T-helper 2 cell treated with Interferon-gamma antibody and Interleukin-4, amounts not matched to agents 5 μg/mL and 100 μg/mL, for 36 hours (primary cell): ENCODE data around the gene RILPL1.
"Not testable (repeated sequence)": the region's sequence is repeated elsewhere in the genome, so short reads cannot be mapped to it uniquely, and the experiment has no call there.

Experiments
- DNase-seq: peaks from one replicate; pipeline ENCODE4 v3.0.0; 2021; ENCODE audit warnings: low spot score
- H3K27ac Mint-ChIP-seq: one replicate; pipeline ENCODE4 v1.8.0; 2021; ENCODE audit warnings: mild to moderate bottlenecking, mixed read lengths
- H3K27me3 Mint-ChIP-seq: one replicate; pipeline ENCODE4 v1.8.0; 2021; ENCODE audit warnings: low read depth, mixed read lengths
- H3K36me3 Mint-ChIP-seq: one replicate; pipeline ENCODE4 v1.8.0; 2021; ENCODE audit warnings: low read depth, mixed read lengths
- H3K4me1 Mint-ChIP-seq: one replicate; pipeline ENCODE4 v1.8.0; 2021; ENCODE audit warnings: low read depth, mixed read lengths
- H3K4me3 Mint-ChIP-seq: one replicate; pipeline ENCODE4 v1.8.0; 2022; ENCODE audit warnings: mild to moderate bottlenecking, moderate library complexity, mixed read lengths
- H3K9me3 Mint-ChIP-seq: one replicate; pipeline ENCODE4 v1.8.0; 2021; ENCODE audit warnings: mixed read lengths

RILPL1 gene

DNA sequence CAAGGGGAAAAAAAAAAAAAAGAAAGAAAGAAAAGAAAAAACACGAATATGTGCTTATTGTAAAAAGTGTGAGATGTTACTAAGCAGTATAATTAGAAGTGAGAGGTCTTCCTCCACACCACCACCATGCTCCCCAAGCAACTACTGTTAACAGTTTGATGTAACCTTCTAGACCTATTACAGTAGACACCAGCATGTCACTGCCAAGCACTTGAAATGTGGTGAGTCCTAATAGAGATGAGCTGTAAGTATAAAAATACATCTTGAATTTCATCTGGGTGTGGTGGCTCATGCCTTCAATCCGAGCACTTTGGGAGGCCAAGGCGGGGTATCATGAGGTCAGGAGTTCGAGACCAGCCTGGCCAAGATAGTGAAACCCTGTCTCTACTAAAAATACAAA lies 83.7 kb downstream of the RILPL1 start:
- peaks cover 19% of the 10 kb centered on the region for H3K4me1 Mint-ChIP-seq
- no peaks in the 10 kb centered on the region for H3K9me3 Mint-ChIP-seq
- no peak for DNase-seq
- H3K36me3 Mint-ChIP-seq, result peaks cover 3% of the 10 kb centered on the region
- no peak overlapping the region for H3K4me3 Mint-ChIP-seq
- H3K27me3 Mint-ChIP-seq, result no peaks in the 10 kb centered on the region
- peak overlapping the region; percentile 66 for H3K27ac Mint-ChIP-seq

DNA sequence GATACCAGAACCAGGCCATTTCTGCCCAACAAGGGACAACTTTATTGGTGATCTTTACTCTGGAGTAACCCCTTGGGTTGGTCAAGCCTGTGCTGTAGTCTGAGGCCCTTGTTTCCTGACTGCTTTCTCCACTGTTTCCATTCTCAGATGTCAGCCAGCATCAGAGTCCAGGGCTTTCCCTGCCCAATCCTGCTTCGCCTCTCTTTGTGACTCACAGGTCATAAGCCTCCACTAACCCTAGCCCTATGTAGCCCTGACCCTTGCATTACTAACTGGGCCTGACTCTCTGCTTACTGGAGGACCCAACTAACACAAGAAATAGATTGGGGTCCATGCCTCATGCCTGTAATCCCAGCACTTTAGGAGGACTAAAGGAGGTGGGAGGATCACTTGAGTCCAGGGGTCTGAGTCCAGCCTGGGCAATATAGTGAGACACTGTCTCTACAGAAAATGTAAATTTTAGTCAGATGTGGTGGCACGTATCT lies 84.2 kb downstream of the RILPL1 start:
- no peak for DNase-seq
- no peaks in the 10 kb centered on the region for H3K9me3 Mint-ChIP-seq

DNA sequence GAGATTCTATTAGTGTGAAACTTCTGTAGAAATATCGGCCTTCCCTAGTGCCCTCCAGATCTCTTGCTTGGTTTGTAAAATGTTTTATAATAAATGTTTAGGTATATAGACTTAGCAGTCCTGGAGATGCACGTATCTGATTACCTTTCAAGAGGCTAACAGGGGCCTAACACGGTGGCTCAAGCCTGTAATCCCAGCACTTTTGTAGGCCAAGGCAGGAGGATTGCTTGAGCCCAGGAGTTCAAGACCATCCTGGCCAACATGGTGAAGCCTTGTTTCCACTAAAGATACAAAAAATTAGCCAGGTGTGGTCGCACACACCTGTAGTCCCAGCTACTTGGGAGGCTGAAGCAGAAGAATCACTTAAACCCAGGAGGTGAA lies 87.2 kb downstream of the RILPL1 start:
- no peaks in the 10 kb centered on the region for H3K27me3 Mint-ChIP-seq
- H3K36me3 Mint-ChIP-seq, result peaks cover 3% of the 10 kb centered on the region
- peak overlapping the region; percentile 60 for H3K4me3 Mint-ChIP-seq
- peaks cover 24% of the 10 kb centered on the region for H3K4me1 Mint-ChIP-seq
- H3K9me3 Mint-ChIP-seq, result no peaks in the 10 kb centered on the region
- H3K27ac Mint-ChIP-seq, result peak overlapping the region; percentile 50
- DNase-seq, result no peak

More for the DNA sequence above, 84.2 kb downstream of the RILPL1 start:
- Mint-ChIP-seq H3K36me3 (peaks cover 3% of the 10 kb centered on the region), H3K4me3 (peak overlapping the region; percentile 21), H3K4me1 (peaks cover 19% of the 10 kb centered on the region), H3K27me3 (no peaks in the 10 kb centered on the region), H3K27ac (peak overlapping the region; percentile 66)

DNA sequence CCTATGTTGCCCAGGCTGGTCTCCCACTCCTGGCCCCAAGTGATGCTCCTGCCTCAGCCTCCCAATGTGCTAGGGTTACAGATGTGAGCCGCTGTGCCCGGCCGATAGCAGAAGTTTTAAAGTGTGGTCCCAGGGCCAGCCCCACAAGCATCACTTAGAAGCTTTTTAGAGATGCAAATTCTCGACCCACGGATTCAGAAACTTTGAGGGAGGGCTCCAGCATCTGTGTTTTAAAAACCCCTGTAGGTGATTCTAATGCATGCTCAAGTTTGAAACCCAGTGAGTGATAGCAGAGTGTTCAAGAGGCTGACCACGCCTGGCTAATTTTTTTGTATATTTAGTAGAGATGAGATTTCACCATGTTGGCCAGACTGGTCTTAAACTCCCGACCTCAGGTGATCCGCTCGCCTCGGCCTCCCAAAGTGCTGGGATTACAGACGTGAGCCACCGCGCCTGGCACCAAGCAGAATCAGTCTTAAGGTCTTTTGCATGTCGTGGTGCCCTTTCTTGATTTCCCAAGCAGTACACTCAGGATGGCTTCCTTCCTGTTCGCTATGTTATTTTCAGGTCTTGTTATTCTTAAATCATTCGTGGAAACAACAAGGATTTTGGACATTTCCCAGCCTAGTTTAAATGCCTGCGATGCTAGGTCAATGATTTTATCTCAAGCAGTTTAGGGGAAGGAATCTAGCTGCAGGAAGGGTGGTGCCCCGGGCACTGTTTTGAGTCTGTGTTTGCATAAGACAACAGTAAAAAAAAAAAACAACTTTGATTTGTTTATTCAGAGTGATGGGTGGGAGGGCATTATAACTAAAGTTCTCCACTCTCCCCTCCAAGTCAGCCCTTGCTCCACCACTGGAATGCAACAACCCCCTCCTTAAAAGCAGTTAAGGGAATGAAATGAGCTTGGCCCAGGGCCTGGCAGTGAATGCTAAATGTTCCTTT lies 87.9 kb downstream of the RILPL1 start:
- no peaks in the 10 kb centered on the region for H3K9me3 Mint-ChIP-seq
- peaks cover 3% of the 10 kb centered on the region for H3K36me3 Mint-ChIP-seq
- H3K4me3 Mint-ChIP-seq, result peak overlapping the region; percentile 60
- peak overlapping the region; percentile 50 for H3K27ac Mint-ChIP-seq
- H3K27me3 Mint-ChIP-seq, result no peaks in the 10 kb centered on the region
- DNase-seq, result no peak
- H3K4me1 Mint-ChIP-seq, result peaks cover 24% of the 10 kb centered on the region

DNA sequence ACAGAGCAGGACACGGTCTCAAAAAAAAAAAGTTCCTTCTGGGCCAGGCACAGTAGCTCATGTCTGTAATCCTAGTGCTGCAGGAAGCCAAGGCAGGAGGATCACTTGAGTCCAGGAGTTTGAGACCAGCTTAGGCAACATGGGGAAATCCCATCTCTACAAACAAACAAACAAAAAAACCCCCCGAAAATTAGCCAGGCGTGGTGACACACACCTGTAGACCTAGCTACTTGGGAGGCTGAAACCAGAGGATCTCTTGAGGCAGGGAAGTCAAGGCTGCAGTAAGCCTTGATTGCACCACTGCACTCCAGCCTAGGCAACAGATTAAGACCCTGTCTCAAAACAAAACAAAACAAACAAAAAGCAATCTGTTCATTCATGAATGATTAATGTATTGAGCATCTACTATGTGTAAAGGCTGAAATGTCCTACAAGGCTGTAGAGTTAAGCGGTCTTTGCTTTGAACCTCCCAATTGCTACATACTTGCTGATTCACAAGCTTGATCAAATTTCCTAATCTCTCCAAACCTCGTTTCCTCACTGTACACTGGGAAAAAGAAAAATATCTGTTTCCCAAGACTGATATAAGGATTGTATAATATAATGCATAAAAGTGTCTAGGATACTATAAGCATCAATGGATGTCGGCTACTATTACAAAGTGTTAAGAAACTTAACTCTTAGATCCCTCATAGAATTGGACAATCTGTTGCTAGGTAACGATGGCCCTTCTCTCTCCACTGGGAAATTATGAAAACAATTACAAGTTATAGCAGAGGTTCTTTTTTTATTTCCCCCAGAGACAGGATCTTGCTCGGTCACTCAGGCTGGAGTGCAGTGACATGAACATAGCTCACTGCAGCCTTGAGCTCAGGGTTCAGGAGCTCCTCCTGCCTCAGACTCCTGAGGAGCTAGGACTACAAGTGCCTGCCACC lies 89.2 kb downstream of the RILPL1 start:
- H3K36me3 Mint-ChIP-seq, result peaks cover 3% of the 10 kb centered on the region
- no peaks in the 10 kb centered on the region for H3K27me3 Mint-ChIP-seq
- H3K27ac Mint-ChIP-seq, result no peak overlapping the region
- no peak overlapping the region for H3K4me3 Mint-ChIP-seq
- H3K9me3 Mint-ChIP-seq, result no peaks in the 10 kb centered on the region
- peaks cover 23% of the 10 kb centered on the region for H3K4me1 Mint-ChIP-seq
- no peak for DNase-seq

DNA sequence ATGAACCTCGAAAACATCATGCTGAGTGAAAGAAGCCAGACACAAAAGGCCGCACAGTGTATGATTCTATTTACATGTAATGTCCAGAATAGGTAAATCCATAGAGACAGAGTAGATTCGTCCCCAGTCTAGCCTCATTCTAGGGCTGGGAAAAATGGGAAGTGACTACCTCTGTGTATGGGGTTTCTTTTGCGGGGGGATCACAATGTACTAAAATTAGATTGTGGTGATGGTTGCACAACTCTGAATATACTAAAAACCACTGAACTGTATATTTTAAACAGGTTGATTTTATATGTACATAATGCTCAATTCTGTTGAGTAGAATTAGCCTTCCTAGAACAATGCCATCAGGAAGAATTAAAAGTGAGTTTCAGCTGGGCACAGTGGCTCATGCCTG lies 90.7 kb downstream of the RILPL1 start:
- H3K27me3 Mint-ChIP-seq, result no peaks in the 10 kb centered on the region
- no peak for DNase-seq
- no peaks in the 10 kb centered on the region for H3K9me3 Mint-ChIP-seq
- H3K4me3 Mint-ChIP-seq, result no peak overlapping the region
- H3K27ac Mint-ChIP-seq, result no peak overlapping the region
- no peaks in the 10 kb centered on the region for H3K36me3 Mint-ChIP-seq
- peaks cover 12% of the 10 kb centered on the region for H3K4me1 Mint-ChIP-seq

DNA sequence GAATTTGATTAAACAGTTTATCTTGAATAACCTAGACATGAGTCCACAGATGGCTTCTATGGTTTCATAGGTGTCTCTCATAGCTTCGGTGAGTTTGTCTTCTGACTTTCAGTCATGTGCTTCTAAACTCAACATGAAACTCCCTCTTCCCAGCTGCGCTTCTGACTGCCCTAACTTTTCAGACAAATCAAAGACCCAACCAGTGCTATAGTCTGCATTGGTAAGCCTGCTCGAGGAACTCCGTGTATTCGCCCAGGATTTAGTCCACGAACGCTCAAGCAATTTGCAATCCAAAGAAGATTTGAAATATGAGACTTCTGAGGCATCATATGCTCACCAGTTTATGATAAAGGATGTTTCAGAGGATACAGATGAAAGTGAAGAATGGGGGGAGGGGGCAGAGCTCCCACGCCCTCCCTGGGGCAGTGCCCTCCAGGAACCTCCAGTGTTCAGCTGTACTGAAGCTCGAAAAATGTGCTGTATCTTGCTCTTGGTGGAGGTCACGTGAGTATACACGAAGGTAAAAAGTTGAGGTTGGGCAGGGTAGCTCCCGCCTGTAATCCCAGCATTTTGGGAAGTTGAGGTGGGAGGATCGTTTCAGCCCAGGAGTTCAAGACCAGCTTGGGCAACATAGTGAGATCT lies 91.9 kb downstream of the RILPL1 start:
- no peak overlapping the region for H3K27ac Mint-ChIP-seq
- H3K27me3 Mint-ChIP-seq, result no peaks in the 10 kb centered on the region
- peaks cover 14% of the 10 kb centered on the region for H3K4me1 Mint-ChIP-seq
- no peak overlapping the region for H3K4me3 Mint-ChIP-seq
- H3K36me3 Mint-ChIP-seq, result no peaks in the 10 kb centered on the region
- no peak for DNase-seq
- H3K9me3 Mint-ChIP-seq, result no peaks in the 10 kb centered on the region

DNA sequence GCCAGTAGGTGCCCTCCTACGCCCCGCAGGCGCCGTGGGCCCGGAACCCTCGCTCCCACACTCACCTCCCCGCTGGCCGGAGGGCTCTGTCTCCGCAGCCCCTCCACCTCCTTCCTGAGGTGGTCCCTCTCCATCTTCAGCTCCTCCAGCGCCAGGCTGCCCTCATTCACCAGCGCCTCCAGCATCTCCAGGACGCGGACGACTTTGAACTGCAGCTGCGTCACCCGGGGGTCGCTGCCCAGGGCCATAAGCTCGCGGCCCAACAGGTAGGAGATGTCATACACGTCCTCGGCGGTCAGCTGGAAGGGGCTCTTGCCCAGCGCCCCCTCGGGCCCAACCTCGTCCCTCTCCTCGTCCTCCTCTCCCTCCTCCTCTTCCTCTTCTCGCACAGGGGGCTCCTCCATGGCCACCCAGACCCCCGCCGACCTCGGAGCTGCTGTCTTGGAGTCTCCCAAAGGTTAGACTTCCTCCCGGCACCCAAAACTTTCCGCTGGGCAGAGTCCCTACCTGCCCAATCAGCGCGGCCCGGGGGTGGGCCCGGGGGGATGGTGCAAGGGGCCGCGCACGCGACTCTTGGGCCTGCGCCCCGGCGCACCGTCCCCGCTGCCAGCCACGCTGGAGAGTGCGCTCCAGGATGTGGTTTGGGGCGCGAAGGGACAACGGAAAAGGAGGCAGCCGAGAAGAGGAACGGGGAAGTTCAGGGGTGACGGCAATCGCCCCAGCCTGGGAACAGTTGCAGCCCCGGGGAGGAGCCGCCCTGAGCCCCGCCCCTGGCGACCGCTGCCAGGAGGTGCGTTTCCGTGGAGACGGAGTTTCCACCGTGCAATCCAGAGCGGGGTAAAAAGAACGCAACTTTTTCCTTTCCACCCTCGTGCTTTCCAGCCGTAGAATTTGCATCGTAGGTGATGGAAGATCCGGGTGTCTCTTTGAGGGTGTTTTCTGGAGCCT lies 97.2 kb downstream of the RILPL1 start, which contains the start of gene RILPL2:
Gene RILPL2 (minus strand): TSS at position 668 of the 948 bp plus-strand sequence. CDS start 264 bp downstream, at position 404.
- H3K27ac Mint-ChIP-seq, result peak within 1 kb of the TSS; percentile 95
- DNase-seq, result peak; percentile 95
- peaks cover 16% of the 10 kb centered on the region for H3K36me3 Mint-ChIP-seq
- H3K27me3 Mint-ChIP-seq, result no peaks in the 10 kb centered on the region
- H3K4me3 Mint-ChIP-seq, result peak within 1 kb of the TSS; percentile 96
- peaks cover 26% of the 10 kb centered on the region for H3K4me1 Mint-ChIP-seq
- H3K9me3 Mint-ChIP-seq, result no peaks in the 10 kb centered on the region

DNA sequence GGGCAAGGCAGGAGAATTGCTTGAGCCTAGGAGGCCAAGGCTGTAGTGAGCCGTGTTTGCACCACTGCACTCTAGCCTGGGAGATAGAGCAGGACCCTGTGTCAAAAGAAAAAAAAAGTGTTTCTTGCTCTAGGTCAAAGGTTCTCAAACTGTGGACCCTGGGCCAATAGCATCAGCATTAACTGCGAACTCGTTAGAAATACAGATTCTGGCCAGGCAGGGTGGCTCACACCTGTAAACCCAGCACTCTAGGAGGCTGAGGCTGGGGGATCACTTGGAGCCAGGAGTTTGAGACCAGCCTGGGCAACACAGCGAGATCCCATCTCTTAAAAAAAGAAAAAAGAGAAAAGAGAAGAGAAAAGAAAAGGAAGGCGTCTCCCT lies 97.9 kb downstream of the RILPL1 start:
- Mint-ChIP-seq H3K27me3 (no peaks in the 10 kb centered on the region), H3K36me3 (peaks cover 22% of the 10 kb centered on the region), H3K4me3 (peak overlapping the region; percentile 96), H3K9me3 (no peaks in the 10 kb centered on the region), H3K27ac (peak overlapping the region; percentile 95), H3K4me1 (peaks cover 30% of the 10 kb centered on the region)
- no peak for DNase-seq

DNA sequence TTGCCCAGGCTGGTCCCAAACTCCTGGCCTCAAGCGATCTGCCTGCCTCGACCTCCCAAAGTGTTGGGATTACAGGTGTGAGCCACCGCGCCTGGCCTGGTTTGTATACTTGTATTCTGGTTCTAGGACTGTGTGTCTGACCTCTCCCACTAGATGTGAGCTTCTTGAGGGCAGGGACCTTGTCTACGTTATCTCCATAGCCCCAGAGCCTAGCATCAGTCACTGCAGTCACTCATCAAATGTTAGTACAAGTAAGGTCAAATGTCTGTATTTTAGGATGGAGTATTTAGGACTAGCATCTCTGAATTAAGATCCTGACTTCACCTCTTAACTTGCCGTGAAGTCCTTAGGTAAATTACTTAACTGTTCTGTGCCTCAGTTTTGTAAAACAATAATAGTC lies 99.9 kb downstream of the RILPL1 start:
- Mint-ChIP-seq H3K27ac (peak overlapping the region; percentile 44), H3K9me3 (no peaks in the 10 kb centered on the region), H3K4me1 (peaks cover 33% of the 10 kb centered on the region), H3K4me3 (peak overlapping the region; percentile 79), H3K36me3 (peaks cover 35% of the 10 kb centered on the region), H3K27me3 (no peaks in the 10 kb centered on the region)
- DNase-seq, result no peak

DNA sequence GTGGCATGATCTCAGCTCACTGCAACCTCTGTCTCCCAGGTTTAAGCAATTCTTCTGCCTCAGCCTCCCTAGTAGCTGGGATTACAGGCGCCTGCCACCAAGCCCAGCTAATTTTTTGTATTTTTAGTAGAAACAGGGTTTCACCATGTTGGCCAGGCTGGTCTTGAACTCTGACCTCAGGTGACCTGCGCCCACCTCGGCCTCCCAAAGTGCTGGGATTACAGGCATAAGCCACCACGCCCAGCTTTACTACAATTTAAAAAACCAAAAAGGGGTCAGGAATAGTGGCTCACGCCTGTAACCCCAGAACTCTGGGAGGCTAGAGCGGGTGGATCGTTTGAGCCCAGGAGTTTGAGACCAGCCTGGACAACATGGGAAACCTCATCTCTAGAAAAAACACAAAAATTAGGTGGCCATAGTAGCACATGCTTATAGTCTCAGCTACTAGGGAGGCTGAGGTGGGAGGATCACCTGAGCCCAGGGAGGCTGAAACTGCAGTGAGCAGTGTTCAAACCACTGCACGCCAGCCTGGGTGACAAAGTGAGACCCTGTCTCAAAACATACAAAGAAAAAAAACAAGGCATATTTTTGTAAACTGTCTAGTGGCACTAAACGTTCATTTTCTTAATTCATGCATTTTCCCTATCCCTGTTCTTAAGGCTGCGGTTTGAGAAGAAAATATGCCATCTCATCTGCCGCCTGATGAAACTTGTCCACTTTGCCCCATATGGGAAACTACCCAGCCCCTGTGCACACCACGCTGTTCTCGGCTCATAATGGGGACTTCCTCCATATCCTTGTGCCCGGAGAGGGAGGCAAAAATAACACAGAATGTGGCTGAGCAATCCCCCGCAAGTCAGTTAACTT lies 101.3 kb downstream of the RILPL1 start:
- not testable (repeated sequence) for H3K9me3 Mint-ChIP-seq, H3K27me3 Mint-ChIP-seq
- peak overlapping the region; percentile 79 for H3K4me3 Mint-ChIP-seq
- peaks cover 42% of the 10 kb centered on the region for H3K36me3 Mint-ChIP-seq
- H3K4me1 Mint-ChIP-seq, result peaks cover 40% of the 10 kb centered on the region
- DNase-seq, result peak; percentile 31
- H3K27ac Mint-ChIP-seq, result peak overlapping the region; percentile 72

DNA sequence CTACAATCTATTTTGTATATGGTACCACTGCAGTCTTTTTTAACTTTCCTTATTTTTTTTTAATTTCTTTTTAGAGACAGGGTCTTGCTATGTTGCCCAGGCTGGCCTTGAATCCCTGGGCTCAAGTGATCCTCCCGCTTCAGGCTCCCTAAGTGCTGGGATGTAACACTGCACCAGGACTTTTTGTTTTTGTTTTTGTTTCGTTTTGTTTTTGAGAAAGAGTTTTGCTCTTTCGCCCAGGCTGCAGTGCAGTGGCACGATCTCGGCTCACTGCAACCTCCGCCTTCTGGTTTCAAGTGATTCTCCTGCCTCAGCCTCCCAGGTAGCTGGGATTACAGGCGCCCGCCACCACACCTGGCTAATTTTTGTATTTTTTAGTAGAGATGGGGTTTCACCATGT lies 104.4 kb downstream of the RILPL1 start:
- peaks cover 32% of the 10 kb centered on the region for H3K4me1 Mint-ChIP-seq
- peak overlapping the region; percentile 66 for H3K27ac Mint-ChIP-seq
- H3K36me3 Mint-ChIP-seq, result peaks cover 46% of the 10 kb centered on the region
- H3K4me3 Mint-ChIP-seq, DNase-seq, H3K9me3 Mint-ChIP-seq, H3K27me3 Mint-ChIP-seq: not testable (repeated sequence)
